SK-N-SH (cell line): ENCODE results near the gene MYOT. TPM values are rescaled to one million over a fixed set of nuclear protein-coding genes. Genes with fewer than 3 reads are reported as not detected.

Source experiments
- CTCF ChIA-PET: fragments of 300-600, 350-600 bp; formaldehyde crosslinking; extraction: SDS; loops from one replicate; lab custom pipeline; 2021; lab: Yijun Ruan, JAX
- POLR2A ChIA-PET: fragments of 350-600 bp; sonication (Branson Sonifier 250); formaldehyde crosslinking; extraction: SDS; loops from one replicate; lab custom pipeline; 2020; ENCODE audit warnings: antibody characterized with exemption, inconsistent platforms; lab: Yijun Ruan, JAX
- DNase-seq: peaks from one replicate; pipeline ENCODE4 v3.0.0; 2012
- H2AFZ ChIP-seq: fragments of 200-600 bp; sonication (generic); 2 replicates; pipeline ENCODE4 v1.8.1; 2016; ENCODE audit warnings: antibody characterized with exemption, mild to moderate bottlenecking, low read depth
- H3F3A ChIP-seq: fragments of 200-600 bp; sonication (generic); replicated peaks from 2 replicates; pipeline ENCODE3; 2016; ENCODE audit warnings: antibody characterized with exemption, mild to moderate bottlenecking; ENCODE audit not compliant: insufficient read depth
- H3K27ac ChIP-seq, 2 experiments: fragments of 200-500 bp in 1 of 2; fragments of 200-600 bp in 1 of 2; sonication (Bioruptor generic) in 1 of 2; sonication (generic), shearing (Covaris generic) in 1 of 2; 2 replicates each; pipeline versions ENCODE4 v1.5.1 to v1.6.1; 2014 to 2016; ENCODE audit warnings: low read depth in 2 of 2, inconsistent platforms in 1 of 2, low read length in 1 of 2, mild to moderate bottlenecking in 1 of 2, mixed read lengths in 1 of 2
- H3K27me3 ChIP-seq: fragments of 200-600 bp; sonication (generic), shearing (Covaris generic); 2 replicates; pipeline ENCODE4 v1.6.1; 2016; ENCODE audit warnings: mixed run types; ENCODE audit not compliant: insufficient read depth
- H3K36me3 ChIP-seq, 2 experiments: fragments of 200-500 bp in 1 of 2; fragments of 200-600 bp in 1 of 2; sonication (Bioruptor generic) in 1 of 2; sonication (generic) in 1 of 2; replicated peaks in 1 of 2; 2 replicates each; pipeline versions ENCODE3 to v1.5.1; 2014 to 2016; ENCODE audit warnings: low read length in 1 of 2, mild to moderate bottlenecking in 1 of 2; ENCODE audit not compliant: insufficient read depth in 2 of 2, control insufficient read depth in 1 of 2
- H3K4me1 ChIP-seq, 2 experiments: fragments of 200-500 bp in 1 of 2; fragments of 200-600 bp in 1 of 2; sonication (Bioruptor generic) in 1 of 2; sonication (generic), shearing (Covaris generic) in 1 of 2; 2 replicates each; pipeline versions ENCODE4 v1.5.1 to v1.6.1; 2014 to 2016; ENCODE audit warnings: low read depth in 1 of 2, low read length in 1 of 2, mixed run types in 1 of 2; ENCODE audit not compliant: insufficient read depth in 2 of 2, control insufficient read depth in 1 of 2
- H3K4me2 ChIP-seq: fragments of 200-600 bp; sonication (generic), shearing (Covaris generic); 2 replicates; pipeline ENCODE4 v1.6.1; 2017; ENCODE audit warnings: mixed run types
- H3K4me3 ChIP-seq, 2 experiments: fragments of 200-500 bp in 1 of 2; fragments of 200-600 bp in 1 of 2; sonication (Bioruptor generic) in 1 of 2; sonication (generic), shearing (Covaris generic) in 1 of 2; 2 replicates each; pipeline versions ENCODE4 v1.5.1 to v1.8.1; 2014 to 2016; ENCODE audit warnings: low read depth in 2 of 2, inconsistent platforms in 1 of 2, low read length in 1 of 2, mild to moderate bottlenecking in 1 of 2, mixed read lengths in 1 of 2, moderate library complexity in 1 of 2
- H3K79me2 ChIP-seq: fragments of 200-600 bp; sonication (generic); 2 replicates; pipeline ENCODE4 v1.8.1; 2017; ENCODE audit warnings: mild to moderate bottlenecking; ENCODE audit not compliant: insufficient read depth
- H3K9ac ChIP-seq: fragments of 200-600 bp; sonication (generic); 2 replicates; pipeline ENCODE4 v1.6.1; 2017; ENCODE audit warnings: mixed run types
- H3K9me2 ChIP-seq: fragments of 200-600 bp; sonication (generic); 2 replicates; pipeline ENCODE4 v1.6.1; 2017; ENCODE audit warnings: mixed run types
- H3K9me3 ChIP-seq: fragments of 200-600 bp; sonication (generic); 2 replicates; pipeline ENCODE4 v1.6.1; 2017; ENCODE audit warnings: mixed run types, mild to moderate bottlenecking, moderate library complexity
- H4K20me1 ChIP-seq: fragments of 200-600 bp; sonication (generic); 2 replicates; pipeline ENCODE4 v1.6.1; 2017; ENCODE audit warnings: mild to moderate bottlenecking, mixed run types; ENCODE audit not compliant: insufficient read depth
- EZH2phosphoT487 ChIP-seq: fragments of 200-600 bp; sonication (generic); IDR thresholded peaks from 2 replicates; pipeline ENCODE4 v1.6.1; 2017; ENCODE audit warnings: low read depth, mixed run types, mild to moderate bottlenecking, antibody characterized with exemption, moderate library complexity, borderline replicate concordance
- FOXJ3 ChIP-seq: sonication (generic); formaldehyde crosslinking; IDR thresholded peaks from 2 replicates; pipeline ENCODE4 v1.5.1; 2020; ENCODE audit warnings: mild to moderate bottlenecking, missing genetic modification reagents
- GABPA ChIP-seq: IDR thresholded peaks from 2 replicates; pipeline ENCODE4 v1.4.0; 2012; ENCODE audit warnings: low read depth, mild to moderate bottlenecking
- GATA2 ChIP-seq: sonication (generic); formaldehyde crosslinking; IDR thresholded peaks from 2 replicates; pipeline ENCODE4 v1.5.0; 2020; ENCODE audit warnings: mild to moderate bottlenecking, missing genetic modification reagents
- MAX ChIP-seq: IDR thresholded peaks from 2 replicates; pipeline ENCODE4 v1.4.0; 2012; ENCODE audit warnings: low read depth
- NRF1 ChIP-seq: IDR thresholded peaks from 2 replicates; pipeline ENCODE4 v1.6.1; 2012; ENCODE audit warnings: low read depth, mild to moderate bottlenecking, low read length
- PBX3 ChIP-seq: IDR thresholded peaks from 2 replicates; pipeline ENCODE4; 2012
- RCOR1 ChIP-seq: fragments of 150-350 bp; IDR thresholded peaks from 2 replicates; pipeline ENCODE4 v1.6.1; 2017; ENCODE audit warnings: antibody characterized with exemption, low read length
- SMC3 ChIP-seq: IDR thresholded peaks from 2 replicates; pipeline ENCODE4 v1.6.1; 2012; ENCODE audit warnings: low read depth, low read length, improper control_type of control experiment
- USF2 ChIP-seq: fragments of 150-350 bp; IDR thresholded peaks from 2 replicates; pipeline ENCODE4 v1.6.1; 2017; ENCODE audit warnings: antibody characterized with exemption, low read length, low read depth, borderline replicate concordance
- WGBS: methylation state at CpG from one replicate; pipeline ENCODE4 v1.1.6; 2017; ENCODE audit warnings: low lambda C conversion rate; 5-methylcytosine and 5-hydroxymethylcytosine counted together
- polyA plus RNA-seq, 3 experiments: library from polyadenylated mRNA; depleted of rRNA; stranded (reverse); fragments of >200 nt; gene quantifications; 2 replicates each; pipeline ENCODE4 v1.2.3, GENCODE V29; 2012
- TF ChIP-seq, protein P1 (sequence below): fragments of 200-600 bp; sonication (generic); IDR thresholded peaks from 2 replicates; pipeline ENCODE4 v1.6.1; 2017; ENCODE audit warnings: antibody characterized with exemption, mild to moderate bottlenecking, moderate library complexity
- TF ChIP-seq, protein P2 (sequence below): IDR thresholded peaks from 2 replicates; pipeline ENCODE4 v1.6.1; 2012; ENCODE audit warnings: mild to moderate bottlenecking, low read depth, low read length, moderate library complexity
- TF ChIP-seq, protein P3 (sequence below): IDR thresholded peaks from 2 replicates; pipeline ENCODE4 v1.4.0; 2012; ENCODE audit warnings: low read depth, borderline replicate concordance

The MYOT gene
- polyA plus RNA-seq, 1 of the 3 experiments (the other 2 are of a cell fraction): 0.02 TPM

DNA sequence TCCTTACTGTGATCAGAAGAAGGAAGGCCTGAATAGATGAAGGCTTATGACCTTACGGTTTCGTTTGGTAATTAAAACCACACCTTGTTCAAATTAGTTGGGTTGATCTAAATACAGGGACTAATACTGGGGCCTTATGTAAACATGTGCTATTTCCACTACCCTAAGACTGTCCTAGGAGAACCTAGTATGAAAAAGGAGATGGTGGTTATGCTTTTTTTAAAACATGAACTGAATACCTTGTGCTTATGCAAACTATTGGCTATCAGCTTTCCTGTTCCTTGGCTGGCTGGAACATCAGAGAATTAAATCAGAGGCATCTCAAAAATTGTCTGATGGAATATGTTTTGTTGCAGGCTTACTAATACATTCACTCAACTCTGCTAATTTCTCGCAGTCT, 3.9 kb downstream of the MYOT start (continued):
- TF ChIP-seq, protein P1, sequence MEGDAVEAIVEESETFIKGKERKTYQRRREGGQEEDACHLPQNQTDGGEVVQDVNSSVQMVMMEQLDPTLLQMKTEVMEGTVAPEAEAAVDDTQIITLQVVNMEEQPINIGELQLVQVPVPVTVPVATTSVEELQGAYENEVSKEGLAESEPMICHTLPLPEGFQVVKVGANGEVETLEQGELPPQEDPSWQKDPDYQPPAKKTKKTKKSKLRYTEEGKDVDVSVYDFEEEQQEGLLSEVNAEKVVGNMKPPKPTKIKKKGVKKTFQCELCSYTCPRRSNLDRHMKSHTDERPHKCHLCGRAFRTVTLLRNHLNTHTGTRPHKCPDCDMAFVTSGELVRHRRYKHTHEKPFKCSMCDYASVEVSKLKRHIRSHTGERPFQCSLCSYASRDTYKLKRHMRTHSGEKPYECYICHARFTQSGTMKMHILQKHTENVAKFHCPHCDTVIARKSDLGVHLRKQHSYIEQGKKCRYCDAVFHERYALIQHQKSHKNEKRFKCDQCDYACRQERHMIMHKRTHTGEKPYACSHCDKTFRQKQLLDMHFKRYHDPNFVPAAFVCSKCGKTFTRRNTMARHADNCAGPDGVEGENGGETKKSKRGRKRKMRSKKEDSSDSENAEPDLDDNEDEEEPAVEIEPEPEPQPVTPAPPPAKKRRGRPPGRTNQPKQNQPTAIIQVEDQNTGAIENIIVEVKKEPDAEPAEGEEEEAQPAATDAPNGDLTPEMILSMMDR: no peak
- TF ChIP-seq EZH2phosphoT487 (no peak), RCOR1 (no peak)
- TF ChIP-seq, protein P2, sequence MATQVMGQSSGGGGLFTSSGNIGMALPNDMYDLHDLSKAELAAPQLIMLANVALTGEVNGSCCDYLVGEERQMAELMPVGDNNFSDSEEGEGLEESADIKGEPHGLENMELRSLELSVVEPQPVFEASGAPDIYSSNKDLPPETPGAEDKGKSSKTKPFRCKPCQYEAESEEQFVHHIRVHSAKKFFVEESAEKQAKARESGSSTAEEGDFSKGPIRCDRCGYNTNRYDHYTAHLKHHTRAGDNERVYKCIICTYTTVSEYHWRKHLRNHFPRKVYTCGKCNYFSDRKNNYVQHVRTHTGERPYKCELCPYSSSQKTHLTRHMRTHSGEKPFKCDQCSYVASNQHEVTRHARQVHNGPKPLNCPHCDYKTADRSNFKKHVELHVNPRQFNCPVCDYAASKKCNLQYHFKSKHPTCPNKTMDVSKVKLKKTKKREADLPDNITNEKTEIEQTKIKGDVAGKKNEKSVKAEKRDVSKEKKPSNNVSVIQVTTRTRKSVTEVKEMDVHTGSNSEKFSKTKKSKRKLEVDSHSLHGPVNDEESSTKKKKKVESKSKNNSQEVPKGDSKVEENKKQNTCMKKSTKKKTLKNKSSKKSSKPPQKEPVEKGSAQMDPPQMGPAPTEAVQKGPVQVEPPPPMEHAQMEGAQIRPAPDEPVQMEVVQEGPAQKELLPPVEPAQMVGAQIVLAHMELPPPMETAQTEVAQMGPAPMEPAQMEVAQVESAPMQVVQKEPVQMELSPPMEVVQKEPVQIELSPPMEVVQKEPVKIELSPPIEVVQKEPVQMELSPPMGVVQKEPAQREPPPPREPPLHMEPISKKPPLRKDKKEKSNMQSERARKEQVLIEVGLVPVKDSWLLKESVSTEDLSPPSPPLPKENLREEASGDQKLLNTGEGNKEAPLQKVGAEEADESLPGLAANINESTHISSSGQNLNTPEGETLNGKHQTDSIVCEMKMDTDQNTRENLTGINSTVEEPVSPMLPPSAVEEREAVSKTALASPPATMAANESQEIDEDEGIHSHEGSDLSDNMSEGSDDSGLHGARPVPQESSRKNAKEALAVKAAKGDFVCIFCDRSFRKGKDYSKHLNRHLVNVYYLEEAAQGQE: no peak

DNA sequence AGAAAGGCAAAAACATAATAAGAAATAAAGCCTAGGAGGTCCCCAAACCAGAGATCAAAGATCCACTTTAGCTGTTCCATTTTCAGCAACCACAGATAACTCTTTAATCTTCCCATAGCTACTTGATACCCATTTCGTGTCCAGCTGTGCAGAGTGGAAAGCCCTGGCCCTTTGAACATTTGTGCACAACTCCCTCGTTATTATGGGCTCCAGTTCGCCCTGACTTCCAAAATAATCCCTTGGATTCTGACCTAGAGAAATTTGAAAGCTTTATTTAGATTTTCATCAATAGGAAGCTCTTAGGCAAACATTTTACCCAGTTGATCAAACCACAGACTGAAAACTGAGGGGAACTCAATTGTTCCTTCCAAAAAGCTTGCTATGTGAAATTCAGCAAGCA, 4.8 kb downstream of the MYOT start:
- POLR2A ChIA-PET: no interaction called here
- no peak for DNase-seq
- Histone ChIP-seq H3K9me3 (no peaks in the 10 kb centered on the region), H3K79me2 (no peaks in the 10 kb centered on the region), H2AFZ (no peak overlapping the region), H4K20me1 (no peaks in the 10 kb centered on the region), H3K27me3 (no peaks in the 10 kb centered on the region), H3F3A (peaks cover 3% of the 10 kb centered on the region), H3K27ac (no peak overlapping the region), H3K4me1 (no peaks in the 10 kb centered on the region), H3K9me2 (no peaks in the 10 kb centered on the region), H3K4me2 (no peak overlapping the region), H3K36me3 (no peaks in the 10 kb centered on the region), H3K4me3 (no peak overlapping the region), H3K9ac (no peak overlapping the region)
- no peak for TF ChIP-seq FOXJ3 (CRISPR knock-in tag)
- no peak for TF ChIP-seq USF2
- TF ChIP-seq NRF1: no peak
- no peak for TF ChIP-seq EZH2phosphoT487
- TF ChIP-seq, protein P3, sequence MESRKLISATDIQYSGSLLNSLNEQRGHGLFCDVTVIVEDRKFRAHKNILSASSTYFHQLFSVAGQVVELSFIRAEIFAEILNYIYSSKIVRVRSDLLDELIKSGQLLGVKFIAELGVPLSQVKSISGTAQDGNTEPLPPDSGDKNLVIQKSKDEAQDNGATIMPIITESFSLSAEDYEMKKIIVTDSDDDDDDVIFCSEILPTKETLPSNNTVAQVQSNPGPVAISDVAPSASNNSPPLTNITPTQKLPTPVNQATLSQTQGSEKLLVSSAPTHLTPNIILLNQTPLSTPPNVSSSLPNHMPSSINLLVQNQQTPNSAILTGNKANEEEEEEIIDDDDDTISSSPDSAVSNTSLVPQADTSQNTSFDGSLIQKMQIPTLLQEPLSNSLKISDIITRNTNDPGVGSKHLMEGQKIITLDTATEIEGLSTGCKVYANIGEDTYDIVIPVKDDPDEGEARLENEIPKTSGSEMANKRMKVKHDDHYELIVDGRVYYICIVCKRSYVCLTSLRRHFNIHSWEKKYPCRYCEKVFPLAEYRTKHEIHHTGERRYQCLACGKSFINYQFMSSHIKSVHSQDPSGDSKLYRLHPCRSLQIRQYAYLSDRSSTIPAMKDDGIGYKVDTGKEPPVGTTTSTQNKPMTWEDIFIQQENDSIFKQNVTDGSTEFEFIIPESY: no peak
- TF ChIP-seq PBX3: no peak
- no peak for TF ChIP-seq SMC3
- no peak for TF ChIP-seq MAX
- no peak for TF ChIP-seq GABPA
- TF ChIP-seq GATA2 (CRISPR knock-in tag): no peak
- CTCF ChIA-PET: interaction anchor here (1.1 to 2.5 kb wide), 2 partner anchors 30 to 93 kb away, joined by 3 to 8 read pairs; no protein-coding TSS in a partner anchor
- 92% methylated on average over 3 of the region's 3 CpGs for WGBS
